Activated naive CD4-positive, alpha-beta T cell treated with anti-CD3 and anti-CD28 coated beads for 36 hours (primary cell): Measurements from ENCODE around the gene FHIT. TPM values are rescaled to one million over a fixed set of nuclear protein-coding genes. Genes with fewer than 3 reads are reported as not detected.
A peak's percentile ranks its signal among the peaks of the same experiment; 100 is the strongest.

Experiments
- CTCF ChIA-PET: fragments of 350-600 bp; sonication (Branson Sonifier 250); formaldehyde crosslinking; loops from one replicate; lab custom pipeline; 2021; ENCODE audit warnings: antibody characterized with exemption; lab: Charles Lee
- DNase-seq: peaks from one replicate; pipeline ENCODE4 v3.0.0-alpha.2; 2020
- H3K27ac Mint-ChIP-seq: one replicate; pipeline ENCODE4 v1.8.0; 2021; ENCODE audit warnings: mild to moderate bottlenecking, mixed read lengths
- H3K27me3 Mint-ChIP-seq: one replicate; pipeline ENCODE4 v1.8.0; 2021; ENCODE audit warnings: low read depth, mixed read lengths
- H3K36me3 Mint-ChIP-seq: one replicate; pipeline ENCODE4 v1.8.0; 2021; ENCODE audit warnings: low read depth, mixed read lengths
- H3K4me1 Mint-ChIP-seq: one replicate; pipeline ENCODE4 v1.8.0; 2021; ENCODE audit warnings: low read depth, mixed read lengths
- H3K4me3 Mint-ChIP-seq: one replicate; pipeline ENCODE4 v1.8.0; 2021; ENCODE audit warnings: mild to moderate bottlenecking, moderate library complexity, mixed read lengths
- H3K9me3 Mint-ChIP-seq: one replicate; pipeline ENCODE4 v1.8.0; 2021; ENCODE audit warnings: mixed read lengths
- intact Hi-C: fragments of 100-400 bp; cut with micrococcal nuclease; formaldehyde crosslinking; loops from one replicate; pipeline ENCODE4 v1.15.1; 2023
- total RNA-seq, 2 experiments: library from RNA; stranded (reverse); gene quantifications; one replicate each; pipeline ENCODE4 v1.2.3, GENCODE V29; 2021

FHIT gene
- total RNA-seq, 2 experiments from 2014 or later, result 20.2 to 22.7 TPM

GRCh38 chr3:60055765-60056164 is 1195.5 kb downstream of the FHIT start:
- Mint-ChIP-seq H3K4me3 (peak overlapping the region; percentile 63), H3K4me1 (peaks cover 94% of the 10 kb centered on the region), H3K27ac (peak overlapping the region; percentile 92), H3K27me3 (no peaks in the 10 kb centered on the region), H3K9me3 (peaks cover 7% of the 10 kb centered on the region), H3K36me3 (peaks cover 13% of the 10 kb centered on the region)
- CTCF ChIA-PET, result interaction anchor here (0.9 to 1.7 kb wide), 6 partner anchors 14 to 480 kb away, joined by 3 to 7 read pairs (median 4); no protein-coding TSS in a partner anchor
- intact Hi-C loops, result loop anchor here (2.0 kb wide), 1 partner anchor 63 kb away; no protein-coding TSS in a partner anchor
- DNase-seq, result peak; percentile 38

GRCh38 chr3:60053526-60054265 is 1197.6 kb downstream of the FHIT start:
- Mint-ChIP-seq H3K27ac (peak overlapping the region; percentile 92), H3K36me3 (peaks cover 11% of the 10 kb centered on the region), H3K9me3 (peaks cover 7% of the 10 kb centered on the region), H3K4me1 (peaks cover 86% of the 10 kb centered on the region), H3K27me3 (no peaks in the 10 kb centered on the region), H3K4me3 (peak overlapping the region; percentile 32)
- peak; percentile 80 for DNase-seq
- intact Hi-C loops, result loop anchor here (1.0 to 5.0 kb wide), 7 partner anchors 12 to 666 kb away; no protein-coding TSS in a partner anchor
- CTCF ChIA-PET, result interaction anchor here (0.8 to 1.0 kb wide), 3 partner anchors 25 to 29 kb away, joined by 3 read pairs; no protein-coding TSS in a partner anchor

GRCh38 chr3:60048447-60048848 is 1202.8 kb downstream of the FHIT start:
- H3K4me3 Mint-ChIP-seq, result peak overlapping the region; percentile 71
- peaks cover 23% of the 10 kb centered on the region for H3K36me3 Mint-ChIP-seq
- intact Hi-C loops, result loop anchor here (1.0 to 10.0 kb wide), 3 partner anchors 31 to 594 kb away; no protein-coding TSS in a partner anchor
- CTCF ChIA-PET, result interaction anchor here (0.7 to 2.4 kb wide), 3 partner anchors 22 to 38 kb away, joined by 3 to 7 read pairs (median 3); no protein-coding TSS in a partner anchor
- DNase-seq, result peak; percentile 72
- peaks cover 10% of the 10 kb centered on the region for H3K9me3 Mint-ChIP-seq
- peaks cover 82% of the 10 kb centered on the region for H3K4me1 Mint-ChIP-seq
- H3K27me3 Mint-ChIP-seq, result no peaks in the 10 kb centered on the region
- H3K27ac Mint-ChIP-seq, result peak overlapping the region; percentile 98

- Mint-ChIP-seq H3K36me3 (peaks cover 23% of the 10 kb centered on the region), H3K4me3 (peak overlapping the region; percentile 71), H3K27ac (peak overlapping the region; percentile 98), H3K4me1 (peaks cover 83% of the 10 kb centered on the region), H3K27me3 (no peaks in the 10 kb centered on the region), H3K9me3 (peaks cover 10% of the 10 kb centered on the region)
- CTCF ChIA-PET, result interaction anchor here (0.7 to 2.4 kb wide), 2 partner anchors 21 to 23 kb away, joined by 3 to 7 read pairs; no protein-coding TSS in a partner anchor
- peak; percentile 32 for DNase-seq
- intact Hi-C loops, result loop anchor here (1.0 to 10.0 kb wide), 3 partner anchors 30 to 593 kb away; no protein-coding TSS in a partner anchor
Measured at GRCh38 chr3:60047426-60048200, 1203.6 kb downstream of the FHIT start.

GRCh38 chr3:60046210-60046609 is 1205.0 kb downstream of the FHIT start:
- peaks cover 80% of the 10 kb centered on the region for H3K4me1 Mint-ChIP-seq
- CTCF ChIA-PET, result interaction anchor here (0.6 to 1.4 kb wide), 3 partner anchors 18 to 112 kb away, joined by 3 to 4 read pairs (median 4); no protein-coding TSS in a partner anchor
- H3K36me3 Mint-ChIP-seq, result peaks cover 29% of the 10 kb centered on the region
- H3K27me3 Mint-ChIP-seq, result no peaks in the 10 kb centered on the region
- DNase-seq, result no peak
- peaks cover 10% of the 10 kb centered on the region for H3K9me3 Mint-ChIP-seq
- no peak overlapping the region for H3K4me3 Mint-ChIP-seq
- peak overlapping the region; percentile 91 for H3K27ac Mint-ChIP-seq
- intact Hi-C loops, result loop anchor here (10.0 kb wide), 1 partner anchor 591 kb away; no protein-coding TSS in a partner anchor

GRCh38 chr3:60045686-60046085 is 1205.6 kb downstream of the FHIT start:
- Mint-ChIP-seq H3K27me3 (no peaks in the 10 kb centered on the region), H3K4me1 (peaks cover 79% of the 10 kb centered on the region), H3K27ac (peak overlapping the region; percentile 91), H3K9me3 (peaks cover 10% of the 10 kb centered on the region), H3K4me3 (no peak overlapping the region), H3K36me3 (peaks cover 29% of the 10 kb centered on the region)
- intact Hi-C loops, result loop anchor here (1.0 to 10.0 kb wide), 2 partner anchors 16 to 591 kb away; no protein-coding TSS in a partner anchor
- no peak for DNase-seq
- CTCF ChIA-PET, result interaction anchor here (0.6 to 1.4 kb wide), 2 partner anchors 18 to 111 kb away, joined by 4 read pairs; no protein-coding TSS in a partner anchor

- Mint-ChIP-seq H3K27me3 (no peaks in the 10 kb centered on the region), H3K36me3 (peaks cover 7% of the 10 kb centered on the region), H3K4me3 (no peak overlapping the region), H3K9me3 (peaks cover 4% of the 10 kb centered on the region), H3K4me1 (peaks cover 64% of the 10 kb centered on the region), H3K27ac (no peak overlapping the region)
- no peak for DNase-seq
- intact Hi-C loops, result loop anchor here (1.0 kb wide), 1 partner anchor 9 kb away; no protein-coding TSS in a partner anchor
- CTCF ChIA-PET, result interaction anchor here (0.6 kb wide), 1 partner anchor 26 kb away, joined by 4 read pairs; no protein-coding TSS in a partner anchor
Measured at GRCh38 chr3:60036803-60037202, 1214.4 kb downstream of the FHIT start.

GRCh38 chr3:60033901-60034453 is 1217.3 kb downstream of the FHIT start:
- Mint-ChIP-seq H3K9me3 (peaks cover 4% of the 10 kb centered on the region), H3K4me1 (peaks cover 68% of the 10 kb centered on the region), H3K27ac (peak overlapping the region; percentile 28), H3K36me3 (peaks cover 5% of the 10 kb centered on the region), H3K27me3 (no peaks in the 10 kb centered on the region), H3K4me3 (no peak overlapping the region)
- intact Hi-C loops, result no loop called here
- DNase-seq, result peak; percentile 51
- CTCF ChIA-PET, result interaction anchor here (0.6 kb wide), 1 partner anchor 15 kb away, joined by 3 read pairs; no protein-coding TSS in a partner anchor

- peaks cover 77% of the 10 kb centered on the region for H3K4me1 Mint-ChIP-seq
- H3K27me3 Mint-ChIP-seq, result no peaks in the 10 kb centered on the region
- H3K9me3 Mint-ChIP-seq, result peaks cover 1% of the 10 kb centered on the region
- H3K27ac Mint-ChIP-seq, result peak overlapping the region; percentile 90
- no peak for DNase-seq
- peak overlapping the region; percentile 6 for H3K4me3 Mint-ChIP-seq
- intact Hi-C loops, result loop anchor here (1.0 kb wide), 5 partner anchors 13 to 96 kb away; no protein-coding TSS in a partner anchor
- CTCF ChIA-PET, result interaction anchor here (0.8 to 1.2 kb wide), 2 partner anchors 20 to 72 kb away, joined by 3 read pairs; no protein-coding TSS in a partner anchor
- peaks cover 8% of the 10 kb centered on the region for H3K36me3 Mint-ChIP-seq
Measured at GRCh38 chr3:60030982-60031381, 1220.3 kb downstream of the FHIT start.

- Mint-ChIP-seq H3K27me3 (no peaks in the 10 kb centered on the region), H3K4me3 (peak overlapping the region; percentile 35), H3K36me3 (peaks cover 4% of the 10 kb centered on the region), H3K4me1 (peaks cover 82% of the 10 kb centered on the region), H3K9me3 (no peaks in the 10 kb centered on the region), H3K27ac (peak overlapping the region; percentile 87)
- intact Hi-C loops, result loop anchor here (1.0 kb wide), 1 partner anchor 9 kb away; no protein-coding TSS in a partner anchor
- peak; percentile 28 for DNase-seq
- CTCF ChIA-PET, result interaction anchor here (0.7 to 1.7 kb wide), 5 partner anchors 16 to 34 kb away, joined by 3 to 4 read pairs (median 3); no protein-coding TSS in a partner anchor
Measured at GRCh38 chr3:60028233-60028632, 1223.0 kb downstream of the FHIT start.

- intact Hi-C loops, result loop anchor here (1.0 to 2.0 kb wide), 2 partner anchors 26 to 53 kb away; no protein-coding TSS in a partner anchor
- DNase-seq, result no peak
- peaks cover 4% of the 10 kb centered on the region for H3K36me3 Mint-ChIP-seq
- no peaks in the 10 kb centered on the region for H3K27me3 Mint-ChIP-seq
- H3K4me3 Mint-ChIP-seq, result peak overlapping the region; percentile 58
- CTCF ChIA-PET, result interaction anchor here (0.7 to 1.7 kb wide), 5 partner anchors 16 to 35 kb away, joined by 3 to 7 read pairs (median 4); no protein-coding TSS in a partner anchor
- peak overlapping the region; percentile 92 for H3K27ac Mint-ChIP-seq
- H3K4me1 Mint-ChIP-seq, result peaks cover 84% of the 10 kb centered on the region
- no peaks in the 10 kb centered on the region for H3K9me3 Mint-ChIP-seq
Measured at GRCh38 chr3:60027335-60027734, 1223.9 kb downstream of the FHIT start.
